ENCODE results near the gene IL1RAPL2. TPM values are rescaled to one million over a fixed set of nuclear protein-coding genes. Genes with fewer than 3 reads are reported as not detected.

The IL1RAPL2 gene
- total RNA-seq, 1 experiment from 2014 or later = not detected

DNA sequence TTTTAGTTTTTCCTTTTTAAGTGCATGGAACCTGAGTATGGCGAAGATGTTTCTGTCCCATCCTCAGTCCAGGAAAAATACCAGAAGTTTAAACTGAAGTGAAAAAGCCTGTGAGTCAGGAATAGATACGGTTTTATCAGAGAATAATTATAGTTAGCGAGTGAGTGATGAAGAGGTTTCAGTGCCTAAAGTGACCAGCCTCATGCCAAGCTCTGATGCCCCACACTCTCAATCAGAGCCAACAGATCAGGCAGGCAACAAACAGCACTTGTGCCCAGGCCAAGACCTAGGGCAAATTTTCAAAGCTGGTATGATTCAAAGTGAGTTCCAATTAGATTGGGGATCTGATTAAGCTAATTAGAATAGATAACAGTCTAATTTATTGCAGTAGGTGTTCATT lies 1043.5 kb downstream of the IL1RAPL2 start:
- Histone ChIP-seq H3K36me3 (ENCODE audit: control insufficient read depth, insufficient read depth, low read length) (no peaks in the 10 kb centered on the region), H3K27ac (ENCODE audit: low read length) (no peak overlapping the region), H3K9me3 (ENCODE audit: control insufficient read depth, insufficient read depth, low read depth, low read length) (no peaks in the 10 kb centered on the region), H3K4me1 (ENCODE audit: control insufficient read depth, insufficient read depth, low read length) (no peaks in the 10 kb centered on the region), H3K27me3 (ENCODE audit: control insufficient read depth, insufficient read depth, low read length) (no peaks in the 10 kb centered on the region), H3K4me3 (ENCODE audit: low read depth in 2 of 2, low read length in 2 of 2) (no peak overlapping the region)
- in situ Hi-C loops (cut with HindIII; ENCODE audit: low pct_unique_long_range_greater_than_20kb, low sequenced_read_pairs) (no loop called here), intact Hi-C loops (cut with micrococcal nuclease; ENCODE audit: unreplicated experiment) (no loop called here)
- POLR2A ChIA-PET = no interaction called here
- no peak for DNase-seq (ENCODE audit: low read depth, low spot score)
- CTCF ChIA-PET = no interaction called here
- ATAC-seq = no peak
- BruUV-seq (replicated peaks) = no TSS peak
- no peak for TF ChIP-seq SIN3A (IDR thresholded peaks at IDR 0.05; ENCODE audit: borderline replicate concordance, insufficient read depth, low read depth, low read length)
- TF ChIP-seq, protein P1, sequence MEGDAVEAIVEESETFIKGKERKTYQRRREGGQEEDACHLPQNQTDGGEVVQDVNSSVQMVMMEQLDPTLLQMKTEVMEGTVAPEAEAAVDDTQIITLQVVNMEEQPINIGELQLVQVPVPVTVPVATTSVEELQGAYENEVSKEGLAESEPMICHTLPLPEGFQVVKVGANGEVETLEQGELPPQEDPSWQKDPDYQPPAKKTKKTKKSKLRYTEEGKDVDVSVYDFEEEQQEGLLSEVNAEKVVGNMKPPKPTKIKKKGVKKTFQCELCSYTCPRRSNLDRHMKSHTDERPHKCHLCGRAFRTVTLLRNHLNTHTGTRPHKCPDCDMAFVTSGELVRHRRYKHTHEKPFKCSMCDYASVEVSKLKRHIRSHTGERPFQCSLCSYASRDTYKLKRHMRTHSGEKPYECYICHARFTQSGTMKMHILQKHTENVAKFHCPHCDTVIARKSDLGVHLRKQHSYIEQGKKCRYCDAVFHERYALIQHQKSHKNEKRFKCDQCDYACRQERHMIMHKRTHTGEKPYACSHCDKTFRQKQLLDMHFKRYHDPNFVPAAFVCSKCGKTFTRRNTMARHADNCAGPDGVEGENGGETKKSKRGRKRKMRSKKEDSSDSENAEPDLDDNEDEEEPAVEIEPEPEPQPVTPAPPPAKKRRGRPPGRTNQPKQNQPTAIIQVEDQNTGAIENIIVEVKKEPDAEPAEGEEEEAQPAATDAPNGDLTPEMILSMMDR (IDR thresholded peaks at IDR 0.05) = no peak
- TF ChIP-seq POLR2AphosphoS5 (IDR thresholded peaks at IDR 0.05; ENCODE audit: low read depth, low read length) = no peak
- no peak for TF ChIP-seq TCF7L2 (IDR thresholded peaks at IDR 0.05; ENCODE audit: low read depth, low read length)
- no peak for TF ChIP-seq REST (IDR thresholded peaks at IDR 0.05; ENCODE audit: insufficient read depth in 1 of 2, low read depth in 2 of 2, low read length in 1 of 2)

- ATAC-seq = peak; percentile 34; the same call in 1 of the 2 replicates
- DNase-seq (ENCODE audit: low read depth, low spot score) = no peak
- ChIA-PET CTCF (no interaction called here), POLR2A (no interaction called here)
- Histone ChIP-seq H3K9me3 (ENCODE audit: control insufficient read depth, insufficient read depth, low read depth, low read length) (no peaks in the 10 kb centered on the region), H3K4me1 (ENCODE audit: control insufficient read depth, insufficient read depth, low read length) (no peaks in the 10 kb centered on the region), H3K27me3 (ENCODE audit: control insufficient read depth, insufficient read depth, low read length) (no peaks in the 10 kb centered on the region), H3K36me3 (ENCODE audit: control insufficient read depth, insufficient read depth, low read length) (no peaks in the 10 kb centered on the region), H3K4me3 (ENCODE audit: low read depth in 2 of 2, low read length in 2 of 2) (no peak overlapping the region), H3K27ac (ENCODE audit: low read length) (no peak overlapping the region)
- TF ChIP-seq SIN3A (IDR thresholded peaks at IDR 0.05; ENCODE audit: borderline replicate concordance, insufficient read depth, low read depth, low read length) (no peak), TCF7L2 (IDR thresholded peaks at IDR 0.05; ENCODE audit: low read depth, low read length) (no peak), POLR2AphosphoS5 (IDR thresholded peaks at IDR 0.05; ENCODE audit: low read depth, low read length) (no peak), REST (IDR thresholded peaks at IDR 0.05; ENCODE audit: insufficient read depth in 1 of 2, low read depth in 2 of 2, low read length in 1 of 2) (no peak)
- TF ChIP-seq, protein P1 (IDR thresholded peaks at IDR 0.05) = no peak
- BruUV-seq (replicated peaks) = no TSS peak
- in situ Hi-C loops (cut with HindIII; ENCODE audit: low pct_unique_long_range_greater_than_20kb, low sequenced_read_pairs) (no loop called here), intact Hi-C loops (cut with micrococcal nuclease; ENCODE audit: unreplicated experiment) (no loop called here)
These were observed 1044.4 kb downstream of the IL1RAPL2 start for GRCh38 chrX:105610411-105610810.
